Mesenteric fat pad (tissue), 1 donor: ENCODE results near the gene SPEG. TPM values are rescaled to one million over a fixed set of nuclear protein-coding genes. Genes with fewer than 3 reads are reported as not detected.

Experiments
- DNase-seq: peaks from one replicate; pipeline ENCODE4 v3.0.0-alpha.2; 2020; ENCODE audit warnings: low spot score
- long read RNA-seq: library from polyadenylated mRNA; unstranded; transcript quantifications from one replicate; pipeline ENCODE4 v2.0.0, GENCODE V29; 2020
- total RNA-seq: library from RNA; stranded (reverse); fragmentation: NEBNext Ultra II Directional; extraction: Animal tissue kit (Norgen Biotek cat#: 25700); gene quantifications from one replicate; pipeline ENCODE4 v1.2.1, GENCODE V29; 2021
- donor health status: DM: yes; HTN: yes; CAD: no.

The SPEG gene
- 4.7 TPM for total RNA-seq
- long read RNA-seq, partial matches to known transcripts, result 0 of 1 reads
- long read RNA-seq, other reads (novel, unspliced or antisense), result 0 of 1 reads

GRCh38 chr2:219434718-219435525 lies at the start of gene SPEG:
Gene SPEG (plus strand): TSS chr2:219434843. CDS start chr2:219434978, 135 bp downstream.
- DNase-seq, result no peak

GRCh38 chr2:219384859-219385258 lies 49.8 kb upstream of the SPEG start:
- DNase-seq, result no peak

- DNase-seq, result no peak
These were observed 48.6 kb upstream of the SPEG start for GRCh38 chr2:219385958-219386520.

GRCh38 chr2:219386532-219387280 lies 47.9 kb upstream of the SPEG start:
- no peak for DNase-seq

GRCh38 chr2:219387306-219388120 lies 47.1 kb upstream of the SPEG start, which contains the start of gene DNPEP:
Gene DNPEP (minus strand): TSS chr2:219387912. CDS start chr2:219387794, 118 bp downstream.
- DNase-seq, result peak; percentile 98

GRCh38 chr2:219388121-219388906 lies 46.3 kb upstream of the SPEG start:
- DNase-seq, result peak; percentile 99

- DNase-seq, result no peak
These were observed 45.8 kb upstream of the SPEG start for GRCh38 chr2:219388907-219389156.

GRCh38 chr2:219392754-219393153 lies 41.9 kb upstream of the SPEG start:
- DNase-seq, result peak; percentile 59

- DNase-seq, result peak; percentile 82
These were observed 39.6 kb upstream of the SPEG start for GRCh38 chr2:219395056-219395455.

- peak; percentile 24 for DNase-seq
These were observed 39.0 kb upstream of the SPEG start for GRCh38 chr2:219395609-219396008.

- peak; percentile 1 for DNase-seq
These were observed 37.7 kb upstream of the SPEG start for GRCh38 chr2:219396863-219397457.

GRCh38 chr2:219398721-219399363 lies 35.8 kb upstream of the SPEG start:
- DNase-seq, result no peak

- DNase-seq, result no peak
These were observed 34.7 kb upstream of the SPEG start for GRCh38 chr2:219399716-219400478.

GRCh38 chr2:219400562-219400961 lies 34.1 kb upstream of the SPEG start:
- no peak for DNase-seq

GRCh38 chr2:219401606-219402005 lies 33.0 kb upstream of the SPEG start:
- no peak for DNase-seq

- DNase-seq, result no peak
These were observed 31.8 kb upstream of the SPEG start for GRCh38 chr2:219402665-219403515.

GRCh38 chr2:219403861-219404260 lies 30.8 kb upstream of the SPEG start:
- DNase-seq, result no peak
